A673 (cell line): ENCODE results near the gene UFD1. TPM values are rescaled to one million over a fixed set of nuclear protein-coding genes. Genes with fewer than 3 reads are reported as not detected.

ENCODE experiments used
- BruUV-seq: library from RNA; stranded (reverse); fragments of 400-500 nt; replicated peaks from 2 replicates; lab custom pipeline; 2021; lab: Mats Ljungman, UMichigan
- CTCF ChIA-PET: fragments of 300-600 bp; sonication (Branson Sonifier 250); formaldehyde crosslinking; loops from one replicate; lab custom pipeline; 2022; ENCODE audit warnings: antibody characterized with exemption; lab: Charles Lee
- POLR2A ChIA-PET: fragments of 300-600 bp; sonication (Branson Sonifier 250); formaldehyde crosslinking; loops from one replicate; lab custom pipeline; 2022; ENCODE audit warnings: antibody characterized with exemption; ENCODE audit not compliant: low non-redundant PET; lab: Charles Lee
- DNase-seq: peaks from one replicate; pipeline ENCODE4 v3.0.0-alpha.2; 2015; ENCODE audit warnings: low spot score
- H3K27ac ChIP-seq: fragments of 200-600 bp; sonication (generic); 2 replicates; pipeline ENCODE4 v1.5.1; 2016; ENCODE audit warnings: mixed run types, low read depth, mild to moderate bottlenecking, mixed read lengths, antibody characterized with exemption, low read length; ENCODE audit not compliant: poor library complexity, severe bottlenecking
- H3K27me3 ChIP-seq: fragments of 200-600 bp; sonication (generic); replicated peaks from 2 replicates; pipeline ENCODE4 v1.6.1; 2017; ENCODE audit warnings: mixed run types, low read depth, mild to moderate bottlenecking, mixed read lengths, antibody characterized with exemption, low read length; ENCODE audit not compliant: insufficient read depth, poor library complexity
- H3K36me3 ChIP-seq: fragments of 200-600 bp; sonication (generic); 2 replicates; pipeline ENCODE4 v1.6.1; 2016; ENCODE audit warnings: mixed run types, mild to moderate bottlenecking, mixed read lengths, antibody characterized with exemption, low read length; ENCODE audit not compliant: insufficient read depth, poor library complexity, severe bottlenecking
- H3K4me1 ChIP-seq: fragments of 200-600 bp; sonication (generic); 2 replicates; pipeline ENCODE4 v1.6.1; 2017; ENCODE audit warnings: mixed run types, mild to moderate bottlenecking, mixed read lengths, antibody characterized with exemption, low read length; ENCODE audit not compliant: insufficient read depth, poor library complexity, severe bottlenecking
- H3K4me3 ChIP-seq: fragments of 200-600 bp; sonication (generic); 2 replicates; pipeline ENCODE4 v1.5.1; 2016; ENCODE audit warnings: low read depth, mixed run types, mild to moderate bottlenecking, mixed read lengths, low read length; ENCODE audit not compliant: poor library complexity, severe bottlenecking
- H3K9me3 ChIP-seq: fragments of 200-600 bp; sonication (generic); 2 replicates; pipeline ENCODE4 v1.6.1; 2016; ENCODE audit warnings: mixed run types, low read depth, mild to moderate bottlenecking, mixed read lengths, antibody characterized with exemption, low read length; ENCODE audit not compliant: poor library complexity, severe bottlenecking
- CTCF ChIP-seq: fragments of 300-800, 200-600 bp; sonication (generic); conservative IDR thresholded peaks from 2 replicates; pipeline ENCODE4 v1.5.1; 2017; ENCODE audit warnings: low read depth, mild to moderate bottlenecking, antibody characterized with exemption, low read length, moderate library complexity, mixed read lengths
- EZH2 ChIP-seq: fragments of 200-600 bp; sonication (generic); IDR thresholded peaks from 2 replicates; pipeline ENCODE4 v1.6.1; 2017; ENCODE audit warnings: borderline replicate concordance, low read depth, mild to moderate bottlenecking, mixed read lengths, antibody characterized with exemption, low read length; ENCODE audit not compliant: poor library complexity, severe bottlenecking
- intact Hi-C: fragments of 100-400 bp; cut with micrococcal nuclease; formaldehyde crosslinking; loops from one replicate; pipeline ENCODE4 v1.10.0; 2022; ENCODE audit not compliant: unreplicated experiment
- total RNA-seq: library from RNA; stranded (reverse); gene quantifications from 2 replicates; pipeline ENCODE4 v1.2.3, GENCODE V29; 2021

UFD1 gene
- total RNA-seq, 1 experiment from 2014 or later: 195 TPM

GRCh38 chr22:19411690-19412045, 67.3 kb downstream of the UFD1 start:
- no TSS peak for BruUV-seq
- DNase-seq: no peak
- ChIA-PET CTCF (no interaction called here), POLR2A (no interaction called here)
- Histone ChIP-seq H3K4me3 (no peak overlapping the region), H3K27ac (no peak overlapping the region), H3K4me1 (no peaks in the 10 kb centered on the region), H3K36me3 (peaks cover 4% of the 10 kb centered on the region), H3K9me3 (no peaks in the 10 kb centered on the region), H3K27me3 (no peaks in the 10 kb centered on the region)
- intact Hi-C loops: no loop called here
- TF ChIP-seq CTCF: no peak
- no peak for TF ChIP-seq EZH2

- POLR2A ChIA-PET: no interaction called here
- intact Hi-C loops: no loop called here
Observed at GRCh38 chr22:19410941-19411689, 67.9 kb downstream of the UFD1 start.

GRCh38 chr22:19407649-19408606, 71.1 kb downstream of the UFD1 start:
- Histone ChIP-seq H3K4me3 (no peak overlapping the region), H3K27me3 (no peaks in the 10 kb centered on the region), H3K9me3 (no peaks in the 10 kb centered on the region), H3K27ac (no peak overlapping the region), H3K36me3 (peaks cover 13% of the 10 kb centered on the region), H3K4me1 (no peaks in the 10 kb centered on the region)
- DNase-seq: peak; percentile 13
- intact Hi-C loops: no loop called here
- no peak for TF ChIP-seq CTCF
- no peak for TF ChIP-seq EZH2
- BruUV-seq: no TSS peak
- CTCF ChIA-PET: no interaction called here
- POLR2A ChIA-PET: no interaction called here

More at GRCh38 chr22:19410941-19411689, 67.9 kb downstream of the UFD1 start:
- CTCF ChIA-PET: no interaction called here
- no TSS peak for BruUV-seq
- Histone ChIP-seq H3K27me3 (no peaks in the 10 kb centered on the region), H3K27ac (no peak overlapping the region), H3K36me3 (peaks cover 9% of the 10 kb centered on the region), H3K4me1 (no peaks in the 10 kb centered on the region), H3K9me3 (no peaks in the 10 kb centered on the region), H3K4me3 (no peak overlapping the region)
- TF ChIP-seq EZH2 (no peak), CTCF (no peak)
- DNase-seq: no peak
